HepG2 (cell line): ENCODE results near the gene LYZL1. TPM values are rescaled to one million over a fixed set of nuclear protein-coding genes. Genes with fewer than 3 reads are reported as not detected.

Experiments
- ATAC-seq: fragments of 200-7000 bp; cut with Tn5 transposase; 3 replicates; pipeline ENCODE4 v1.9.1; 2020; ENCODE audit warnings: mild to moderate bottlenecking, moderate library complexity
- BruUV-seq: library from RNA; stranded (reverse); fragments of 400-500 nt; replicated peaks from 2 replicates; lab custom pipeline; 2021; lab: Mats Ljungman, UMichigan
- CTCF ChIA-PET: fragments of 300-600 bp; formaldehyde crosslinking; extraction: SDS; loops from one replicate; lab custom pipeline; 2021; ENCODE audit warnings: low total read pairs, inconsistent platforms, low intra/inter-chr PET ratio; lab: Yijun Ruan, JAX
- POLR2A ChIA-PET: fragments of 350-600 bp; sonication (Branson Sonifier 250); formaldehyde crosslinking; loops from one replicate; lab custom pipeline; 2020; ENCODE audit warnings: antibody characterized with exemption, inconsistent platforms; lab: Yijun Ruan, JAX
- DNase-seq: peaks from one replicate; pipeline ENCODE4 v3.0.0-alpha.2; 2015; ENCODE audit warnings: low spot score
- FAIRE-seq: peaks from 3 replicates; lab custom pipeline; 2011; peaks lifted over from hg19 to GRCh38; lab: Jason Lieb, UNC
- H2AFZ ChIP-seq: one replicate; pipeline ENCODE4 v1.6.1; 2011; ENCODE audit warnings: low read length, inconsistent platforms
- H3K27ac ChIP-seq: fragments of 300-600 bp; 3 replicates; pipeline ENCODE4 v1.8.0; 2011; ENCODE audit warnings: mixed run types, mild to moderate bottlenecking, mixed read lengths, low read length, inconsistent platforms; ENCODE audit not compliant: insufficient read depth; ENCODE audit errors: extremely low read length
- H3K27me3 ChIP-seq, 2 experiments: fragments of 200-600 bp in 1 of 2; 2 replicates in 1 of 2; 3 replicates in 1 of 2; pipeline versions ENCODE4 v1.6.0 to v1.8.0; 2011; ENCODE audit warnings: low read length in 2 of 2, mild to moderate bottlenecking in 2 of 2, moderate library complexity in 2 of 2, inconsistent platforms in 1 of 2; ENCODE audit not compliant: insufficient read depth in 2 of 2, control insufficient read depth in 1 of 2
- H3K36me3 ChIP-seq, 2 experiments: fragments of 200-600 bp in 1 of 2; replicated peaks in 1 of 2; 2 replicates in 1 of 2; 3 replicates in 1 of 2; pipeline versions ENCODE4 v1.5.1 to v1.8.0; 2011; ENCODE audit warnings: low read length in 2 of 2, inconsistent platforms in 1 of 2; ENCODE audit not compliant: insufficient read depth in 2 of 2, control insufficient read depth in 1 of 2
- H3K4me1 ChIP-seq: 2 replicates; pipeline ENCODE4 v1.5.1; 2012; ENCODE audit warnings: low read length, inconsistent platforms; ENCODE audit not compliant: insufficient read depth
- H3K4me2 ChIP-seq: 2 replicates; pipeline ENCODE4 v1.6.0; 2011; ENCODE audit warnings: low read depth, low read length, inconsistent platforms
- H3K4me3 ChIP-seq, 3 experiments: fragments of 200-600 bp in 1 of 3; sonication (generic), shearing (Covaris generic) in 1 of 3; replicated peaks in 1 of 3; 2 replicates each; pipeline ENCODE4 v1.5.1; 2011 to 2016; ENCODE audit warnings: low read length in 3 of 3, inconsistent platforms in 2 of 3, low read depth in 2 of 3, mild to moderate bottlenecking in 2 of 3, control low read depth in 1 of 3, mixed read lengths in 1 of 3; ENCODE audit not compliant: insufficient read depth in 1 of 3
- H3K79me2 ChIP-seq: one replicate; pipeline ENCODE4 v1.6.1; 2011; ENCODE audit warnings: low read length, inconsistent platforms; ENCODE audit not compliant: insufficient read depth
- H3K9ac ChIP-seq: 2 replicates; pipeline ENCODE4 v1.6.0; 2011; ENCODE audit warnings: mild to moderate bottlenecking, low read depth, low read length, inconsistent platforms; ENCODE audit not compliant: insufficient read depth
- H3K9me3 ChIP-seq: 2 replicates; pipeline ENCODE4 v1.5.1; 2012; ENCODE audit warnings: mild to moderate bottlenecking, low read length
- H4K20me1 ChIP-seq: 2 replicates; pipeline ENCODE4 v1.6.0; 2011; ENCODE audit warnings: inconsistent platforms, mild to moderate bottlenecking, low read length, moderate library complexity; ENCODE audit not compliant: insufficient read depth
- MXI1 ChIP-seq: IDR thresholded peaks from 3 replicates; pipeline ENCODE4 v1.6.1; 2012; ENCODE audit warnings: low read depth, low read length, inconsistent platforms, borderline replicate concordance
- TEAD2 ChIP-seq: sonication (generic); formaldehyde crosslinking; IDR thresholded peaks from 2 replicates; pipeline ENCODE4 v1.9.0; 2021; ENCODE audit warnings: missing genetic modification reagents
- TOPORS ChIP-seq: sonication (generic); formaldehyde crosslinking; IDR thresholded peaks from 2 replicates; pipeline ENCODE4 v1.8.0; 2023; ENCODE audit warnings: mild to moderate bottlenecking, missing genetic modification reagents
- YY1 ChIP-seq: IDR thresholded peaks from 2 replicates; pipeline ENCODE4 v1.6.1; 2011; ENCODE audit warnings: low read length, low read depth, moderate library complexity, mild to moderate bottlenecking; ENCODE audit not compliant: insufficient read depth, insufficient replicate concordance
- ZNF317 ChIP-seq: sonication (generic); formaldehyde crosslinking; IDR thresholded peaks from 2 replicates; pipeline ENCODE4 v1.5.0; 2020; ENCODE audit warnings: mild to moderate bottlenecking, missing genetic modification reagents
- ZNF816 ChIP-seq: sonication (generic); formaldehyde crosslinking; IDR thresholded peaks from 2 replicates; pipeline ENCODE4 v1.8.0; 2022; ENCODE audit warnings: missing genetic modification reagents, mild to moderate bottlenecking, borderline replicate concordance
- whole genome bisulfite sequencing: methylation state at CpG from one replicate; pipeline ENCODE4 v1.1.6; 2017; ENCODE audit warnings: low lambda C conversion rate; 5-methylcytosine and 5-hydroxymethylcytosine counted together
- in situ Hi-C: cut with HindIII; loops from 2 replicates; pipeline ENCODE4 v1.10.0; 2017; ENCODE audit warnings: low pct_unique_long_range_greater_than_20kb; ENCODE audit not compliant: extremely low pct_ligation_motif_present
- intact Hi-C: fragments of 100-400 bp; cut with micrococcal nuclease; formaldehyde crosslinking; loops from one replicate; pipeline ENCODE4 v1.10.0; 2022; ENCODE audit not compliant: unreplicated experiment
- polyA plus RNA-seq, 8 experiments: library from polyadenylated mRNA; depleted of rRNA in 3 of 8; stranded (reverse) in 7 of 8; unstranded in 1 of 8; fragments of >200 nt; fragmentation: Illumina TruSeq in 4 of 8; extraction: Trizol in 4 of 8; gene quantifications; 2 replicates each; pipeline versions ENCODE4 v1.2.1 to v1.2.3, GENCODE V29; 2011 to 2016; ENCODE audit warnings: low read depth in 4 of 8, missing spikeins in 1 of 8, mixed read lengths in 1 of 8; ENCODE audit not compliant: insufficient read depth in 1 of 8
- total RNA-seq, 5 experiments: library from RNA; depleted of rRNA; stranded (reverse); fragments of >200 nt; fragmentation: Illumina TruSeq; extraction: Trizol; gene quantifications; 2 replicates each; pipeline ENCODE4 v1.2.3, GENCODE V29; 2016; ENCODE audit warnings: low read depth in 1 of 5
- TF ChIP-seq, protein P1 (sequence below): sonication (generic); formaldehyde crosslinking; IDR thresholded peaks from 2 replicates; pipeline ENCODE4 v1.4.0; 2020; ENCODE audit warnings: missing genetic modification reagents, borderline replicate concordance
- TF ChIP-seq, protein P2 (sequence below): sonication (generic); formaldehyde crosslinking; IDR thresholded peaks from 2 replicates; pipeline ENCODE4 v1.9.0; 2022; ENCODE audit warnings: missing genetic modification reagents, mild to moderate bottlenecking, borderline replicate concordance

The LYZL1 gene
- total and polyA plus RNA-seq, 2 of the 13 experiments (the other 11 are each of a cell fraction or from before 2014, with no cell fraction given): not detected

DNA sequence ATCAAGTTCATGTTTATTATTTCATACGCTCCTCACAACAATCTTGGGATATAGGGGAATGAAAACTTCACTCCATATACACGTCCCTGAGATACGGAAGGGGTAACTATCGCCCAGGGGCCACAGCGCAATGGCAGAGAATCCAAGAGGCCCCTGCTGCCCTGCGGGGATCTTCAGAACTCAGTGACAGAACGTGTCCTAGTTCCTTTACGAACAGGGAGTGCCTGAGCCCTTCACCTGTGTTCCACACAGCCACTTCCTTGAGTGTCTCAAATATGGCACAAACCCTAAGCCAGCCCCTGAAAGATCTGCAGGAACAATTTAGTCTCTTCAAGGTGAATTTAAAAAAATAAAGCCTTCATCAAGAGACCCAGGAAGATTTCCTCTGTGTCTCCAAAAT lies 25.9 kb downstream of the LYZL1 start:
- peaks cover 48% of the 10 kb centered on the region for H3K4me1 ChIP-seq
- H3K9me3 ChIP-seq: no peaks in the 10 kb centered on the region
- no peaks in the 10 kb centered on the region for H3K36me3 ChIP-seq
- H4K20me1 ChIP-seq: no peaks in the 10 kb centered on the region
- TF ChIP-seq ZNF317 (CRISPR knock-in tag): no peak
- no peak for TF ChIP-seq ZNF816 (CRISPR knock-in tag)
- TF ChIP-seq, protein P1, sequence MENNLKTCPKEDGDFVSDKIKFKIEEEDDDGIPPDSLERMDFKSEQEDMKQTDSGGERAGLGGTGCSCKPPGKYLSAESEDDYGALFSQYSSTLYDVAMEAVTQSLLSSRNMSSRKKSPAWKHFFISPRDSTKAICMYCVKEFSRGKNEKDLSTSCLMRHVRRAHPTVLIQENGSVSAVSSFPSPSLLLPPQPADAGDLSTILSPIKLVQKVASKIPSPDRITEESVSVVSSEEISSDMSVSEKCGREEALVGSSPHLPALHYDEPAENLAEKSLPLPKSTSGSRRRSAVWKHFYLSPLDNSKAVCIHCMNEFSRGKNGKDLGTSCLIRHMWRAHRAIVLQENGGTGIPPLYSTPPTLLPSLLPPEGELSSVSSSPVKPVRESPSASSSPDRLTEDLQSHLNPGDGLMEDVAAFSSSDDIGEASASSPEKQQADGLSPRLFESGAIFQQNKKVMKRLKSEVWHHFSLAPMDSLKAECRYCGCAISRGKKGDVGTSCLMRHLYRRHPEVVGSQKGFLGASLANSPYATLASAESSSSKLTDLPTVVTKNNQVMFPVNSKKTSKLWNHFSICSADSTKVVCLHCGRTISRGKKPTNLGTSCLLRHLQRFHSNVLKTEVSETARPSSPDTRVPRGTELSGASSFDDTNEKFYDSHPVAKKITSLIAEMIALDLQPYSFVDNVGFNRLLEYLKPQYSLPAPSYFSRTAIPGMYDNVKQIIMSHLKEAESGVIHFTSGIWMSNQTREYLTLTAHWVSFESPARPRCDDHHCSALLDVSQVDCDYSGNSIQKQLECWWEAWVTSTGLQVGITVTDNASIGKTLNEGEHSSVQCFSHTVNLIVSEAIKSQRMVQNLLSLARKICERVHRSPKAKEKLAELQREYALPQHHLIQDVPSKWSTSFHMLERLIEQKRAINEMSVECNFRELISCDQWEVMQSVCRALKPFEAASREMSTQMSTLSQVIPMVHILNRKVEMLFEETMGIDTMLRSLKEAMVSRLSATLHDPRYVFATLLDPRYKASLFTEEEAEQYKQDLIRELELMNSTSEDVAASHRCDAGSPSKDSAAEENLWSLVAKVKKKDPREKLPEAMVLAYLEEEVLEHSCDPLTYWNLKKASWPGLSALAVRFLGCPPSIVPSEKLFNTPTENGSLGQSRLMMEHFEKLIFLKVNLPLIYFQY (CRISPR knock-in tag): no peak
- TF ChIP-seq MXI1: no peak
- no peak for TF ChIP-seq TOPORS (CRISPR knock-in tag)
- TF ChIP-seq, protein P2, sequence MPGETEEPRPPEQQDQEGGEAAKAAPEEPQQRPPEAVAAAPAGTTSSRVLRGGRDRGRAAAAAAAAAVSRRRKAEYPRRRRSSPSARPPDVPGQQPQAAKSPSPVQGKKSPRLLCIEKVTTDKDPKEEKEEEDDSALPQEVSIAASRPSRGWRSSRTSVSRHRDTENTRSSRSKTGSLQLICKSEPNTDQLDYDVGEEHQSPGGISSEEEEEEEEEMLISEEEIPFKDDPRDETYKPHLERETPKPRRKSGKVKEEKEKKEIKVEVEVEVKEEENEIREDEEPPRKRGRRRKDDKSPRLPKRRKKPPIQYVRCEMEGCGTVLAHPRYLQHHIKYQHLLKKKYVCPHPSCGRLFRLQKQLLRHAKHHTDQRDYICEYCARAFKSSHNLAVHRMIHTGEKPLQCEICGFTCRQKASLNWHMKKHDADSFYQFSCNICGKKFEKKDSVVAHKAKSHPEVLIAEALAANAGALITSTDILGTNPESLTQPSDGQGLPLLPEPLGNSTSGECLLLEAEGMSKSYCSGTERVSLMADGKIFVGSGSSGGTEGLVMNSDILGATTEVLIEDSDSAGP (CRISPR knock-in tag): no peak
- TF ChIP-seq YY1: no peak
- TF ChIP-seq TEAD2: no peak
- H3K79me2 ChIP-seq: no peaks in the 10 kb centered on the region
- in situ Hi-C loops: loop anchor here (10.0 kb wide), 1 partner anchor 1290 kb away; no protein-coding TSS in a partner anchor
- H3K4me2 ChIP-seq: no peak overlapping the region
- no peak overlapping the region for H3K9ac ChIP-seq
- H3K27me3 ChIP-seq: no peaks in the 10 kb centered on the region
- H3K27ac ChIP-seq: no peak overlapping the region
- 97% methylated on average over 8 of the region's 8 CpGs for WGBS
- BruUV-seq: no TSS peak
- FAIRE-seq (no peak), DNase-seq (no peak), ATAC-seq (no peak)
- POLR2A ChIA-PET: no interaction called here
- no peak overlapping the region for H2AFZ ChIP-seq
- intact Hi-C loops: loop anchor here (5.0 kb wide), 3 partner anchors 38 to 637 kb away; partner anchors contain the start of gene BAMBI
- H3K4me3 ChIP-seq: no peak overlapping the region
- CTCF ChIA-PET: no interaction called here
